Measurements from ENCODE around the gene PLXDC1. TPM values are rescaled to one million over a fixed set of nuclear protein-coding genes. Genes with fewer than 3 reads are reported as not detected.

PLXDC1 gene
- total and polyA plus RNA-seq, 2 of the 8 experiments (the other 6 are each of a cell fraction or from before 2014, with no cell fraction given) = 4.1 to 14.6 TPM

DNA sequence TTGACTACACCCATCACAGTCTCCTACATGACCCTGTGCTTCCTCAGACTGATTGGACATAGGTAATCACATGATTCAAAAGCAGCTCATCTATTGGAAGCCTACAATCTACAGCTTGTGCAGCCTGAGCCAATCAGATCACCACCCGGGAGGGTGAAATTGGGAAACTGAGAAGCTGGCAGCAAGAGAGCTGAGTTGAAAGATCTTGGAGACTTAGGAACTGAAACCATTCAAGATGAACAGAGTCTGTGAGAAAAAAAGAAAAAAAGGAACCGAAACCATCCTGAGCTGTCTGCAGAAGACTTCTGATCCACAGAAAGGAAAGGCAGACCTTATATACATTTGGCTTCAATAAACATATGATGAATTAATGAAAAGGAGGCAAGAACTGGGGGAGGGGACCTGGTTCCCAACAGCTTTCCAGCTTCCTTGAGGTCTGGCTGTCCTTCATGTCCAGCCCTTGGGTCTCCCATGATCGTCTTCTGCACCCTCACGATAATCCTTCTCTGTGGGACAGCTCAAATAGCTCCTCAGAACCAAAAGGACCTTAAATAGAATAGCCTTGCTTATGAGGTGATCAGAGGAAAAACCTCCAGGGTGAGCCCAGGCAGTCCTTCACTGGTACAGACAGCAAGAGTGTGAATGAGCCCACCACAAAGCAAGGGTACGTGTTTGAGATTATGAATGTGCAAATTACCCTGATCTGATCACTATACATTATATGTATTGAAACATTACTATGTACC lies 32.6 kb downstream of the PLXDC1 start:
- Histone ChIP-seq H2AK5ac (ENCODE audit: low read depth, low read length) (no peak overlapping the region), H3K23ac (ENCODE audit: insufficient read length) (no peak overlapping the region), H3K4me2 (ENCODE audit: insufficient read depth in 1 of 2, low read depth in 2 of 2, low read length in 2 of 2) (no peak overlapping the region), H2AFZ (ENCODE audit: low read length) (no peak overlapping the region), H3K79me2 (ENCODE audit: control insufficient read depth in 1 of 2, insufficient read depth in 2 of 2, low read length in 2 of 2) (no peaks in the 10 kb centered on the region), H3K14ac (ENCODE audit: insufficient read length) (no peak overlapping the region), H2BK120ac (replicated peaks; ENCODE audit: low read depth, low read length) (no peak overlapping the region), H3K4me3 (ENCODE audit: extremely low read depth in 1 of 4, insufficient read depth in 2 of 4, low read depth in 3 of 4, low read length in 4 of 4) (no peak overlapping the region), H2BK5ac (ENCODE audit: low read depth, low read length) (no peak overlapping the region), H3K23me2 (ENCODE audit: low read depth, low read length) (no peaks in the 10 kb centered on the region), H2BK12ac (ENCODE audit: low read depth, low read length) (no peak overlapping the region), H4K91ac (replicated peaks; ENCODE audit: insufficient read length, low read length) (no peak overlapping the region), H3K79me1 (ENCODE audit: low read depth, low read length) (no peaks in the 10 kb centered on the region), H2BK15ac (ENCODE audit: low read length) (no peak overlapping the region), H4K8ac (ENCODE audit: extremely low read depth, insufficient read depth, low read length) (no peak overlapping the region), H3K9me3 (ENCODE audit: insufficient read depth in 2 of 2, low read depth in 1 of 2, low read length in 1 of 2) (no peaks in the 10 kb centered on the region), H3K4ac (replicated peaks; ENCODE audit: insufficient read length, low read depth, low read length) (no peak overlapping the region), H3K18ac (ENCODE audit: extremely low read depth, low read length) (no peak overlapping the region), H4K5ac (ENCODE audit: insufficient read length, low read depth, low read length) (no peak overlapping the region), H3K27ac (ENCODE audit: low read depth, low read length) (no peak overlapping the region), H3K36me3 (ENCODE audit: control insufficient read depth in 2 of 4, insufficient read depth in 4 of 4, low read length in 3 of 4) (no peaks in the 10 kb centered on the region), H3K9ac (replicated peaks in 1 of 4; ENCODE audit: extremely low read depth in 1 of 4, low read depth in 3 of 4, low read length in 3 of 4) (no peak overlapping the region), H3K27me3 (replicated peaks in 1 of 4; ENCODE audit: control insufficient read depth in 3 of 4, extremely low read depth in 1 of 4, insufficient read depth in 3 of 4, low read length in 3 of 4) (no peaks in the 10 kb centered on the region; a peak in 2 of 7 replicates), H2BK20ac (ENCODE audit: low read length) (no peak overlapping the region), H3K4me1 (replicated peaks in 1 of 4; ENCODE audit: control insufficient read depth in 3 of 4, insufficient read depth in 4 of 4, low read length in 3 of 4) (no peaks in the 10 kb centered on the region), H4K20me1 (replicated peaks in 1 of 2; ENCODE audit: control insufficient read depth in 1 of 2, insufficient read depth in 2 of 2, low read length in 2 of 2) (no peaks in the 10 kb centered on the region), H3K56ac (replicated peaks; ENCODE audit: insufficient read length, low read depth, low read length) (no peak overlapping the region)
- DNase-seq (ENCODE audit: low read depth in 1 of 2, low spot score in 2 of 2) = no peak
- ChIA-PET POLR2A (ENCODE audit: partially characterized antibody) (interaction anchor here (0.8 kb wide), 1 partner anchor 26 kb away, joined by 3 read pairs; no protein-coding TSS in a partner anchor), CTCF (ENCODE audit: partially characterized antibody) (interaction anchor here (0.6 to 1.3 kb wide), 6 partner anchors 11 to 431 kb away, joined by 3 to 4 read pairs (median 3); no protein-coding TSS in a partner anchor)
- no peak for FAIRE-seq
- TF ChIP-seq EZH2 (IDR thresholded peaks at IDR 0.05; ENCODE audit: low read depth, low read length, severe bottlenecking) = no peak
- TF ChIP-seq BACH1 (IDR thresholded peaks at IDR 0.05; ENCODE audit: low read length) = no peak
- TF ChIP-seq, protein P1, sequence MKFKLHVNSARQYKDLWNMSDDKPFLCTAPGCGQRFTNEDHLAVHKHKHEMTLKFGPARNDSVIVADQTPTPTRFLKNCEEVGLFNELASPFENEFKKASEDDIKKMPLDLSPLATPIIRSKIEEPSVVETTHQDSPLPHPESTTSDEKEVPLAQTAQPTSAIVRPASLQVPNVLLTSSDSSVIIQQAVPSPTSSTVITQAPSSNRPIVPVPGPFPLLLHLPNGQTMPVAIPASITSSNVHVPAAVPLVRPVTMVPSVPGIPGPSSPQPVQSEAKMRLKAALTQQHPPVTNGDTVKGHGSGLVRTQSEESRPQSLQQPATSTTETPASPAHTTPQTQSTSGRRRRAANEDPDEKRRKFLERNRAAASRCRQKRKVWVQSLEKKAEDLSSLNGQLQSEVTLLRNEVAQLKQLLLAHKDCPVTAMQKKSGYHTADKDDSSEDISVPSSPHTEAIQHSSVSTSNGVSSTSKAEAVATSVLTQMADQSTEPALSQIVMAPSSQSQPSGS (IDR thresholded peaks at IDR 0.05; ENCODE audit: low read length) = no peak
- no peak for TF ChIP-seq GABPA (IDR thresholded peaks at IDR 0.05; ENCODE audit: borderline replicate concordance, insufficient read depth, low read length)
- no peak for TF ChIP-seq RAD21 (IDR thresholded peaks at IDR 0.05 in 1 of 2, conservative IDR thresholded peaks at IDR 0.05 in 1 of 2; ENCODE audit: low read depth in 2 of 2, low read length in 2 of 2)
- no peak for TF ChIP-seq CBX5 (IDR thresholded peaks at IDR 0.05; ENCODE audit: low read depth, low read length)
- 86% methylated on average over 5 of the region's 5 CpGs; no CpG with 5 or more reads in 1 of the 2 experiments for WGBS, 2 experiments (ENCODE audit: extremely low coverage in 1 of 2, insufficient coverage in 1 of 2, insufficient read length in 1 of 2, insufficient replicate concordance in 2 of 2, low coverage in 1 of 2, low lambda C conversion rate in 2 of 2, missing lambda C conversion rate in 1 of 2)

Measured in H1 (cell line).